K562 (cell line): Measurements from ENCODE around the gene FAM50B. TPM values are rescaled to one million over a fixed set of nuclear protein-coding genes. Genes with fewer than 3 reads are reported as not detected.

Experiments
- ATAC-seq: fragments of 200-7000 bp; cut with Tn5 transposase; 3 replicates; pipeline ENCODE4 v1.9.1; 2020; ENCODE audit warnings: moderate library complexity
- BruUV-seq: library from RNA; stranded (reverse); fragments of 400-500 nt; replicated peaks from 2 replicates; lab custom pipeline; 2021; lab: Mats Ljungman, UMichigan
- CTCF ChIA-PET: fragments of 300-600 bp; formaldehyde crosslinking; extraction: SDS; loops from one replicate; lab custom pipeline; 2021; ENCODE audit warnings: low intra/inter-chr PET ratio; lab: Yijun Ruan, JAX
- POLR2A ChIA-PET: fragments of 300-600, 350-650 bp; sonication (Branson Sonifier 250); formaldehyde crosslinking; extraction: SDS; loops from one replicate; lab custom pipeline; 2021; ENCODE audit warnings: antibody characterized with exemption, inconsistent platforms; lab: Yijun Ruan, JAX
- DNase-seq, 4 experiments: peaks; one replicate each; pipeline versions ENCODE4 v3.0.0 to v3.0.0-alpha.2; 2011 to 2018; ENCODE audit warnings: low spot score in 3 of 4, mixed read lengths in 3 of 4; ENCODE audit errors: extremely low read depth in 1 of 4
- FAIRE-seq: peaks from 2 replicates; lab custom pipeline; 2011; peaks lifted over from hg19 to GRCh38; lab: Jason Lieb, UNC
- H2AFZ ChIP-seq: 2 replicates; pipeline ENCODE4 v1.6.0; 2011; ENCODE audit warnings: low read depth, low read length, control low read depth, inconsistent platforms
- H3K27ac ChIP-seq: fragments of 200-600 bp; 3 replicates; pipeline ENCODE4 v1.8.0; 2011; ENCODE audit warnings: low read depth, mild to moderate bottlenecking, control low read depth, inconsistent platforms, low read length, moderate library complexity, mixed read lengths; ENCODE audit errors: extremely low read depth
- H3K27me3 ChIP-seq, 2 experiments: fragments of 300-600 bp in 1 of 2; 2 replicates in 1 of 2; 3 replicates in 1 of 2; pipeline versions ENCODE4 v1.6.0 to v1.8.0; 2011; ENCODE audit warnings: inconsistent platforms in 2 of 2, low read length in 2 of 2, mild to moderate bottlenecking in 1 of 2, mixed read lengths in 1 of 2, moderate library complexity in 1 of 2; ENCODE audit not compliant: control insufficient read depth in 2 of 2, insufficient read depth in 2 of 2
- H3K36me3 ChIP-seq: fragments of 300-600 bp; 3 replicates; pipeline ENCODE4 v1.8.0; 2011; ENCODE audit warnings: mild to moderate bottlenecking, low read length, inconsistent platforms; ENCODE audit not compliant: control insufficient read depth, insufficient read depth
- H3K4me1 ChIP-seq, 2 experiments: fragments of 200-600 bp in 1 of 2; replicated peaks in 1 of 2; 2 replicates in 1 of 2; 3 replicates in 1 of 2; pipeline versions ENCODE4 v1.5.1 to v1.8.0; 2011; ENCODE audit warnings: inconsistent platforms in 2 of 2, low read length in 2 of 2, mild to moderate bottlenecking in 1 of 2, mixed read lengths in 1 of 2, moderate library complexity in 1 of 2; ENCODE audit not compliant: control insufficient read depth in 2 of 2, insufficient read depth in 2 of 2
- H3K4me2 ChIP-seq: 2 replicates; pipeline ENCODE4 v1.6.1; 2011; ENCODE audit warnings: low read length, control low read depth, inconsistent platforms, mixed read lengths; ENCODE audit not compliant: insufficient read depth
- H3K4me3 ChIP-seq: fragments of 200-600 bp; sonication (generic), shearing (Covaris generic); 2 replicates; pipeline ENCODE4 v1.5.1; 2016; ENCODE audit warnings: control low read depth, inconsistent platforms
- H3K79me2 ChIP-seq: fragments of 200-600 bp; 3 replicates; pipeline ENCODE4 v1.8.0; 2011; ENCODE audit warnings: low read length, inconsistent platforms; ENCODE audit not compliant: control insufficient read depth, insufficient read depth
- H3K9ac ChIP-seq, 2 experiments: 2 replicates each; pipeline versions ENCODE4 v1.6.0 to v1.6.1; 2011; ENCODE audit warnings: low read depth in 2 of 2, low read length in 2 of 2, control low read depth in 1 of 2, inconsistent platforms in 1 of 2, mild to moderate bottlenecking in 1 of 2, mixed read lengths in 1 of 2; ENCODE audit not compliant: insufficient read depth in 1 of 2
- H3K9me1 ChIP-seq: one replicate; pipeline ENCODE4 v1.6.0; 2011; ENCODE audit warnings: inconsistent platforms, mild to moderate bottlenecking, low read length, moderate library complexity; ENCODE audit not compliant: control insufficient read depth, insufficient read depth
- H3K9me3 ChIP-seq: replicated peaks from 2 replicates; pipeline ENCODE4 v1.5.1; 2011; ENCODE audit warnings: low read depth, low read length, inconsistent platforms; ENCODE audit not compliant: control insufficient read depth, insufficient read depth
- H4K20me1 ChIP-seq: replicated peaks from 2 replicates; pipeline ENCODE4 v1.6.1; 2011; ENCODE audit warnings: low read length, inconsistent platforms, mixed read lengths; ENCODE audit not compliant: control insufficient read depth, insufficient read depth
- CEBPZ ChIP-seq: fragments of 150-350 bp; IDR thresholded peaks from 2 replicates; pipeline ENCODE4 v1.6.1; 2014; ENCODE audit warnings: low read depth, mild to moderate bottlenecking, low read length, borderline replicate concordance
- E2F6 ChIP-seq, 2 experiments: IDR thresholded peaks; 2 replicates each; pipeline ENCODE4 v1.6.1; 2011; ENCODE audit warnings: borderline replicate concordance in 1 of 2, control low read depth in 1 of 2, low read depth in 1 of 2, low read length in 1 of 2, mild to moderate bottlenecking in 1 of 2, mixed read lengths in 1 of 2, moderate library complexity in 1 of 2; ENCODE audit not compliant: insufficient read depth in 1 of 2, insufficient read length in 1 of 2, poor library complexity in 1 of 2, severe bottlenecking in 1 of 2; ENCODE audit errors: extremely low read depth in 1 of 2
- GABPB2 ChIP-seq: fragments of 250-450 bp; sonication (Bioruptor Pico); conservative IDR thresholded peaks from 2 replicates; pipeline ENCODE4 v1.5.1; 2021; ENCODE audit warnings: mild to moderate bottlenecking
- GTF2A2 ChIP-seq: IDR thresholded peaks from 2 replicates; pipeline ENCODE4 v1.6.1; 2016; ENCODE audit warnings: mild to moderate bottlenecking, missing genetic modification characterization, missing compliant biosample characterization
- KHSRP ChIP-seq: fragments of 450-650 bp; IDR thresholded peaks from 2 replicates; pipeline ENCODE4 v1.6.1; 2017
- MEF2D ChIP-seq: conservative IDR thresholded peaks from 2 replicates; pipeline ENCODE4 v1.6.1; 2016; ENCODE audit warnings: low read depth, missing genetic modification characterization, missing compliant biosample characterization
- NEUROD1 ChIP-seq: fragments of 150-350 bp; IDR thresholded peaks from 2 replicates; pipeline ENCODE4 v1.6.1; 2014; ENCODE audit warnings: borderline replicate concordance, low read length, low read depth; ENCODE audit not compliant: partially characterized antibody
- PCBP1 ChIP-seq: fragments of 200-400 bp; formaldehyde crosslinking; IDR thresholded peaks from 2 replicates; pipeline ENCODE4 v1.6.1; 2018; ENCODE audit warnings: mild to moderate bottlenecking, low read depth, low read length; ENCODE audit not compliant: poor library complexity, severe bottlenecking
- POLR2G ChIP-seq: fragments of 200-400 bp; formaldehyde crosslinking; IDR thresholded peaks from 2 replicates; pipeline ENCODE4 v1.6.1; 2017; ENCODE audit warnings: low read depth, mild to moderate bottlenecking, antibody characterized with exemption, low read length, moderate library complexity
- RAD21 ChIP-seq, 2 experiments: fragments of 250-450 bp in 1 of 2; fragments of 450-650 bp in 1 of 2; sonication (Bioruptor Pico) in 1 of 2; formaldehyde crosslinking in 1 of 2; IDR thresholded peaks in 1 of 2; conservative IDR thresholded peaks in 1 of 2; 2 replicates each; pipeline versions ENCODE4 v1.4.0 to v1.8.0; 2020 to 2022; ENCODE audit warnings: mild to moderate bottlenecking in 2 of 2, moderate library complexity in 1 of 2
- SIN3A ChIP-seq, 2 experiments: fragments of 150-350 bp in 1 of 2; IDR thresholded peaks; 2 replicates each; pipeline ENCODE4 v1.6.1; 2011 to 2016; ENCODE audit warnings: borderline replicate concordance in 2 of 2, low read depth in 2 of 2, low read length in 2 of 2, mild to moderate bottlenecking in 2 of 2, moderate library complexity in 2 of 2; ENCODE audit not compliant: control insufficient read depth in 1 of 2
- SMAD2 ChIP-seq: fragments of 150-350 bp; IDR thresholded peaks from 2 replicates; pipeline ENCODE4 v1.6.1; 2014; ENCODE audit warnings: low read depth, mild to moderate bottlenecking, low read length
- ZNF224 ChIP-seq: sonication (generic); formaldehyde crosslinking; IDR thresholded peaks from 2 replicates; pipeline ENCODE4 v1.8.0; 2022; ENCODE audit warnings: mild to moderate bottlenecking, missing genetic modification reagents
- WGBS: fragments of 100-300 bp; shearing (Covaris generic); methylation state at CpG from one replicate; pipeline ENCODE4 v1.1.6; 2016; ENCODE audit warnings: low coverage, mixed read lengths; ENCODE audit not compliant: insufficient coverage; ENCODE audit errors: missing lambda C conversion rate; 5-methylcytosine and 5-hydroxymethylcytosine counted together
- in situ Hi-C: fragments of 300-500 bp; cut with MboI; formaldehyde crosslinking; loops from 4 replicates; pipeline ENCODE4 v1.15.0; 2018; ENCODE audit warnings: inconsistent platforms, mixed read lengths
- intact Hi-C: fragments of 100-400 bp; cut with micrococcal nuclease; formaldehyde crosslinking; loops from 2 replicates; pipeline ENCODE4 v1.14.2; 2022
- polyA plus RNA-seq, 8 experiments: library from polyadenylated mRNA; depleted of rRNA in 4 of 8; stranded (reverse) in 5 of 8; unstranded in 3 of 8; fragments of >200 nt; fragmentation: Nextera tagmentation in 2 of 8; fragmentation: Illumina TruSeq in 1 of 8; extraction: Ambion mirVana in 2 of 8; extraction: Trizol in 1 of 8; gene quantifications; 2 replicates each; pipeline versions ENCODE4 v1.2.1 to v1.2.3, GENCODE V29; 2011 to 2014; ENCODE audit warnings: inconsistent platforms in 1 of 8, missing spikeins in 1 of 8
- total RNA-seq, 7 experiments: library from RNA; depleted of rRNA in 6 of 7; stranded (reverse); fragments of >200 nt in 6 of 7; fragmentation: Illumina TruSeq in 2 of 7; extraction: Trizol in 2 of 7; gene quantifications; 2 replicates each; pipeline versions ENCODE4 v1.2.1 to v1.2.3, GENCODE V29; 2011 to 2021; ENCODE audit warnings: low replicate concordance in 1 of 7

FAM50B gene
- total and polyA plus RNA-seq, 9 of the 15 experiments (the other 6 are each of a cell fraction or from before 2014, with no cell fraction given) = 0.09 to 0.16 (median 0.13) TPM; not detected in 6

DNA sequence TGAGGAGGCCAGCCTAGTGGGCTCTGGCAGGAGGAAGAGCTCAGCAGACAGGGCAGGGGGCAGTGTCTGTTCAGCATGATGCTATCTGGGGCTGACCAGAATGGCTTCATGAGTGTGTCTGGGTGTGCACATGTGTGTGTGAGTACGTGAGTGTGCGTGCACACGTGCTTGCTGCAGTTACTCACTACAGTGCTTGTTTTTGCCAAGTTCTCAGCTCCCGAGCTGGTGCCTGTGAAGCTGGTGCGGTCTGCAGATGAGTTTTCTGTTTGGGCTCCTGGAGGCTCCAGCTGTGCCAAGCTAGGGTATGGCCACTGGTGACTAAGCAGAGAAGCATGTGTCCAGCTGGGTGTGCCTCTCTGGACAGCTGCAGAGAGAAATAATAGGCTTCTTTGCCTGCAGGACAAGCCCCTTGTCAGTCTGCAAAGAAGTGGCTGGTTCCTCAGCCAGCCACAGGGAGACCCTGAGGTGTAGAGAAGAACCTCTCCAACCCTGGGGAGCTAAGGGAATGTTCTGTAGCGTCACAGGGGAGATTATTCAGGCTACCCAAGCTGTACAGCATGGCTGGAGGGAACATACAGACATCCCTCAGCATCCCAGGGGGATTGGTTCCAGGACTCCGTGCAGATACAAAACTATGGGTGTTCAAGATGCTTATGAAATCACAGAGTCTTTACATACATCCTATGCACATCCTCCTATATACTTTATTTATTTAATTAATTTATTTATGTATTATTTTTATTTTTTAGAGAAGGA is 40.2 kb upstream of the FAM50B start:
- Histone ChIP-seq H3K9me1 (no peaks in the 10 kb centered on the region), H3K4me2 (no peak overlapping the region), H3K36me3 (no peaks in the 10 kb centered on the region), H3K27me3 (peaks cover 20 to 66% of the 10 kb centered on the region in 2 experiments), H3K79me2 (no peaks in the 10 kb centered on the region), H2AFZ (no peak overlapping the region), H4K20me1 (no peaks in the 10 kb centered on the region), H3K4me3 (no peak overlapping the region), H3K4me1 (peaks cover 4 to 8% of the 10 kb centered on the region in 2 experiments; a peak in 2 of 5 replicates), H3K27ac (no peak overlapping the region), H3K9ac (no peak overlapping the region), H3K9me3 (no peaks in the 10 kb centered on the region)
- DNase-seq = no peak
- POLR2A ChIA-PET = interaction anchor here (0.6 to 1.2 kb wide), 2 partner anchors 13 to 53 kb away, joined by 5 read pairs; no protein-coding TSS in a partner anchor
- no peak for ATAC-seq
- no TSS peak for BruUV-seq
- CTCF ChIA-PET = no interaction called here
- no peak for FAIRE-seq
- in situ Hi-C loops = no loop called here
- TF ChIP-seq MEF2D (tag) (no peak), GABPB2 (CRISPR knock-in tag) (no peak), GTF2A2 (tag) (no peak), ZNF224 (CRISPR knock-in tag) (no peak), PCBP1 (no peak), E2F6 (IDR thresholded peaks at IDR 0.05; ENCODE audit: borderline replicate concordance in 1 of 2, extremely low read depth in 1 of 2, insufficient read depth in 1 of 2, insufficient read length in 1 of 2, low read depth in 1 of 2, low read length in 1 of 2, poor library complexity in 1 of 2, severe bottlenecking in 1 of 2) (no peak), POLR2G (no peak), NEUROD1 (no peak), RAD21 (CRISPR knock-in tag; conservative IDR thresholded peaks at IDR 0.05 in 1 of 2, IDR thresholded peaks at IDR 0.05 in 1 of 2) (no peak), SMAD2 (no peak), CEBPZ (no peak), KHSRP (no peak), SIN3A (IDR thresholded peaks at IDR 0.05; ENCODE audit: borderline replicate concordance in 2 of 2, control insufficient read depth in 1 of 2, low read depth in 2 of 2, low read length in 2 of 2) (no peak)
- intact Hi-C loops = no loop called here
- under 1% methylated on average over 7 of the region's 7 CpGs for WGBS
